DND-41 (cell line): ENCODE data around the gene NPDC1.

Experiments used
- ATAC-seq: fragments of 200-7000 bp; cut with Tn5 transposase; 3 replicates; pipeline ENCODE4 v1.9.1; 2021; ENCODE audit warnings: low read depth; ENCODE audit not compliant: insufficient read depth
- DNase-seq: peaks from one replicate; pipeline ENCODE4 v3.0.0-alpha.2; 2020
- H2AFZ ChIP-seq: 2 replicates; pipeline ENCODE4 v1.6.0; 2012; ENCODE audit warnings: low read depth, low read length
- H3K27ac ChIP-seq: 2 replicates; pipeline ENCODE4 v1.5.1; 2012; ENCODE audit warnings: low read length, inconsistent platforms
- H3K27me3 ChIP-seq: fragments of 200-600 bp; sonication (generic); 2 replicates; pipeline ENCODE4 v1.6.0; 2012; ENCODE audit warnings: low read length, mild to moderate bottlenecking, inconsistent platforms; ENCODE audit not compliant: insufficient read depth, poor library complexity
- H3K36me3 ChIP-seq: 2 replicates; pipeline ENCODE4 v1.5.1; 2012; ENCODE audit warnings: low read length, inconsistent platforms; ENCODE audit not compliant: insufficient read depth
- H3K4me1 ChIP-seq: 2 replicates; pipeline ENCODE4 v1.5.1; 2012; ENCODE audit warnings: mild to moderate bottlenecking, low read length; ENCODE audit not compliant: insufficient read depth
- H3K4me2 ChIP-seq: 2 replicates; pipeline ENCODE4 v1.6.0; 2012; ENCODE audit warnings: mild to moderate bottlenecking, moderate library complexity, low read length, inconsistent platforms; ENCODE audit not compliant: insufficient read depth
- H3K4me3 ChIP-seq, 2 experiments: fragments of 200-600 bp in 1 of 2; shearing (Covaris generic) in 1 of 2; 2 replicates each; pipeline ENCODE4 v1.5.1; 2012 to 2016; ENCODE audit warnings: inconsistent platforms in 2 of 2, low read length in 2 of 2, mild to moderate bottlenecking in 2 of 2, low read depth in 1 of 2, moderate library complexity in 1 of 2
- H3K79me2 ChIP-seq: 2 replicates; pipeline ENCODE4 v1.6.0; 2012; ENCODE audit warnings: low read length, inconsistent platforms; ENCODE audit not compliant: insufficient read depth
- H3K9ac ChIP-seq: 2 replicates; pipeline ENCODE4 v1.6.0; 2012; ENCODE audit warnings: low read depth, mild to moderate bottlenecking, inconsistent platforms, low read length, moderate library complexity
- H3K9me3 ChIP-seq: 2 replicates; pipeline ENCODE4 v1.5.1; 2012; ENCODE audit warnings: low read length, moderate library complexity, mild to moderate bottlenecking, inconsistent platforms; ENCODE audit not compliant: insufficient read depth, severe bottlenecking
- H4K20me1 ChIP-seq: 2 replicates; pipeline ENCODE4 v1.6.0; 2012; ENCODE audit warnings: low read length; ENCODE audit not compliant: insufficient read depth
- CTCF ChIP-seq: IDR thresholded peaks from 2 replicates; pipeline ENCODE4 v1.5.1; 2012; ENCODE audit warnings: borderline replicate concordance, low read length, moderate library complexity, mild to moderate bottlenecking; ENCODE audit not compliant: poor library complexity, severe bottlenecking; ENCODE audit errors: extremely low read depth
- EZH2 ChIP-seq: IDR thresholded peaks from 3 replicates; pipeline ENCODE4 v1.6.1; 2012; ENCODE audit warnings: borderline replicate concordance, low read depth, mild to moderate bottlenecking, moderate library complexity, low read length, inconsistent platforms; ENCODE audit not compliant: severe bottlenecking

Gene NPDC1

GRCh38 chr9:137011907-137012675 lies 33.9 kb downstream of the NPDC1 start:
- Histone ChIP-seq H3K9me3 (no peaks in the 10 kb centered on the region), H4K20me1 (no peaks in the 10 kb centered on the region), H3K27ac (no peak overlapping the region), H3K9ac (no peak overlapping the region), H3K27me3 (no peaks in the 10 kb centered on the region), H3K4me2 (no peak overlapping the region), H3K36me3 (no peaks in the 10 kb centered on the region; the same call in 1 of the 2 replicates), H3K79me2 (no peaks in the 10 kb centered on the region), H3K4me3 (no peak overlapping the region), H3K4me1 (no peaks in the 10 kb centered on the region), H2AFZ (no peak overlapping the region)
- TF ChIP-seq EZH2 (no peak), CTCF (no peak)
- no peak for DNase-seq
- ATAC-seq, result no peak

- H3K4me1 ChIP-seq, result no peaks in the 10 kb centered on the region
- no peak for DNase-seq
- H3K9ac ChIP-seq, result no peak overlapping the region
- H3K27ac ChIP-seq, result no peak overlapping the region
- H3K27me3 ChIP-seq, result no peaks in the 10 kb centered on the region
- no peaks in the 10 kb centered on the region for H4K20me1 ChIP-seq
- no peaks in the 10 kb centered on the region for H3K9me3 ChIP-seq
- ATAC-seq, result no peak
- H3K4me2 ChIP-seq, result no peak overlapping the region
- H3K79me2 ChIP-seq, result no peaks in the 10 kb centered on the region
- H3K36me3 ChIP-seq, result no peaks in the 10 kb centered on the region; the same call in 1 of the 2 replicates
- no peak overlapping the region for H2AFZ ChIP-seq
- no peak overlapping the region for H3K4me3 ChIP-seq
- TF ChIP-seq EZH2 (no peak), CTCF (no peak)
Observed at GRCh38 chr9:137011156-137011555, 34.8 kb downstream of the NPDC1 start.

GRCh38 chr9:137009938-137010732 lies 35.8 kb downstream of the NPDC1 start:
- 0 out of 3 replicates have a peak, but pooled peaks have one; percentile 31 for ATAC-seq
- TF ChIP-seq EZH2 (no peak), CTCF (no peak)
- DNase-seq, result no peak
- no peak overlapping the region for H3K9ac ChIP-seq
- no peaks in the 10 kb centered on the region for H3K9me3 ChIP-seq
- H2AFZ ChIP-seq, result no peak overlapping the region
- H4K20me1 ChIP-seq, result no peaks in the 10 kb centered on the region
- H3K27ac ChIP-seq, result no peak overlapping the region
- no peak overlapping the region for H3K4me3 ChIP-seq
- H3K4me1 ChIP-seq, result no peaks in the 10 kb centered on the region
- H3K27me3 ChIP-seq, result no peaks in the 10 kb centered on the region
- H3K4me2 ChIP-seq, result no peak overlapping the region
- no peaks in the 10 kb centered on the region for H3K79me2 ChIP-seq
- no peaks in the 10 kb centered on the region for H3K36me3 ChIP-seq
